GM18508 (cell line): ENCODE results near the gene SLC5A11.
"Not testable (repeated sequence)": the region's sequence is repeated elsewhere in the genome, so short reads cannot be mapped to it uniquely, and the experiment has no call there.

ENCODE experiments used
- ATAC-seq: cut with Tn5 transposase; IDR thresholded peaks from one replicate; pipeline ENCODE4 v1.9.1; 2021; ENCODE audit warnings: moderate number of reproducible peaks; ENCODE audit not compliant: insufficient read depth, unreplicated experiment

Gene SLC5A11

DNA sequence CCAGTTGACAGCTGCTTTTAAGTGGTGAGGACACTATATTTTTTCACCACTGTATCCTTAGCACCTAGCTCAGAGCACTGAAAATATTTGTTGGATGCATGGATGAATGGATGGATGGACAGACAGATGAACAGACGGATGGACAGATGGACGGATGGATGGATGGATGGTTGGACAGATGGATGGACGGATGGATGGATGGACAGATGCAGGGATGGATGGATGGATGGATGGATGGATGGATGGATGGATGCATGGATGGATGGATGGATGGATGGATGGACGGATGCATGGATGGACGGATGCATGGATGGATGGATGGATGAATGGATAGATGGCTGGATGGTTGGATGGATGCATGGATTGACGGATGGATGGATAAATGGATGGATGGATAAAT is 12.4 kb upstream of the SLC5A11 start:
- ATAC-seq: no peak

DNA sequence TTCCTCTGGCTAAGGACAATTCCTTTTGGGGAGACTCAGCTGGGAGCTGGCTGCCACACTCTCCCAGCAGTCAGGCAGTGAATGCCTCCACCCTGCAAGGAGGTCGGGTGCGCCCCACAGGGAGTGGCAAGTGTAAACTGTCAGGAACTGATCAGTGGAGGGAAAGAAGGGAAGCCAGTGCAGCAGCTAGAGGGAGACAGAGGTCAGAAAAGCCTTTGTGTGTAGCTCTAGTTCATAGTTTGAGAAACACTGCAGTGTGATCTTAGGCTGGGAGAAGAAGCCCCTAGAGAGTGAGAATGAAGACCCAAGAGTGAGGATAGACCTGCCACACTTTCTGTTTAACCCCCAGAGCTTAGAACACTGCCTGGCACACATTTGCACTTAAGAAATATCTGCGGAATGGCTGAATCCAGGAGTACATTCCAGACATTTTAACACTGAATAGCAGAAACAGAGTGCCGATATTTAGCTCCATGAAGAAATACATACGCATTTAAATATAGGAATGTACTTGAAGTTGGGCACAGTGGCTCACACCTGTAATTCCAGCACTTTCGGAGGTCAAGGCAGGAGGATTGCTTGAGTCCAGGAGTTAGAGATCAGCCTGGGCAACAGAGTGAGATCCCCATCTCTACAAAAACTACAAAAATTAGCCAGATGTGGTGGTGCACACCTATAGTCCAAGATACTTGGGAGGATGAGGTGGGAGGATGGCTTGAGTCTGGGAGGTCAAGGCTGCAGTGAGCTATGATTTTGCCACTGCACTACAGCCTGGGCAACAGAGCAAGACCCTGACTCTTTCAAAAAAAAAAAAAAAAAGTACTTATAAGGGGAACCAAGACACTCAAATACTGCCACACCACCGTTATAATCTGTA is 11.1 kb upstream of the SLC5A11 start:
- no peak for ATAC-seq

DNA sequence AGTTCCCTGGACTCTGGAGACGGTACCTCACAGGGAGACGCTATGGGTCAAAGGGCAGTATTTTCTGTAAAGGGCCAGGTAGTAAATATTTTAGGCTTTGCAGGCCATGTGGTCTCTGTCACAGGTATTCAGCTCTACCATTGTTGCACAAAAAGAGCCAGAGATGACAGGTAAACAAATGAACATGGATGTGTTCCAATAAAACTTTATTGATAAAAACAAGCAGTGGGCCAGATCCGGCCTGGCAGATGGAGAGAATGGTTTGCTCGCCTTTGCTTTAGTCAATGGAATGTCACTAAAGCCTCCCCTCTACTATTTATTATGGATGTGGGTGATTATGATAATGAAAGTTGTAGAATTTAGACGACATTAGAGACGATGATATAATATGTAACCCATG is 8.9 kb upstream of the SLC5A11 start:
- no peak for ATAC-seq

DNA sequence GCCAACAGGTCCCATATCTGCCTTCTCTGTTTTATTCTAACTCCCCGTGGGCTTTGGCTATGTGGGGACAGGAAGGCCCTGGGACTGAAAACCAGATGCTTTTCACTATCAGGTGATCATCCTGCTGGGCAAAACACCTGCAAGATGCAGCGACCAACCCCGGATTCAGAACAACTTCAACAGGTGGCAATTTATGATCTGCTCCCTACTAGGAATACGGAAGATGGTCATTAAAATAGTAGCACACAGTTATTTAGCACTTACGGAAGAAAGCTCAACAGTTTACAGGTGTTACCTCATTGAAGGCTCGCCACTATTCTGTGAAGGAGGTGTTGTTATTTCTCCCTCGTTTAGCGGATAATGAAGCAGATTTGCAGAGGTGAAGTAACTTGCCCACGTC is 7.8 kb upstream of the SLC5A11 start:
- no peak for ATAC-seq

DNA sequence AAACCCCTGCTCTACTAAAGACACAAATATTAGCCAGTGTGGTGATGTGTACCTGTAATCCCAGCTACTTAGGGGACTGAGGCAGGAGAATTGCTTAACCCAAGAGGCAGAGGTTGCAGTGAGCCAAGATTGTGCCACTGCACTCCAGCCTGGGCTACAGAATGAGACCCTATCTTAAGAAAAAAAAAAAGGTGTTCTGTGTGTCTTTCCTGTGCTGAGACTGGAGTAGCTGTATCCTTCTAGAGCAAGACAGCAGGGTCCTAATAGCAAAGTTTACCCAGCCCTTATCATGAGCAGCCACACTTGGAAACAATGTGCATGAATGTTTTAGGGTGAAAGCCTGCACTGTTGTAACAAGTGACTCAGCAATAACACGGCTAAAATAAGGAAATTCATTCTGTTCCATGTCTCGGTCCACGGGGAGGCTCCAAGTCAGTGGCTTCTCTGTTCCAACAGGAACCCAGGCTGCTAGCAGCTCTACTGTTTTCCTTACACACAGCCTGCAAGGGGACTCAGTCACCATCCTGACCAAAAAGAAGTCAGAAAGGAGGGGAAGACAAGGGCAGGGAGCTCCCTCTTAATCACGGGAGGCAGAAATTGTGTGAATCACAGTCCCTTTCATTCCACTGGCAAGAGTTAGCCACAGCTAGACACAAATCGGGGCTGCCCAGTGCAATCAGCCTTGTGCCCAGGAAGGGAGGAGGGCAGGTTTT is 7.1 kb upstream of the SLC5A11 start:
- ATAC-seq: no peak

DNA sequence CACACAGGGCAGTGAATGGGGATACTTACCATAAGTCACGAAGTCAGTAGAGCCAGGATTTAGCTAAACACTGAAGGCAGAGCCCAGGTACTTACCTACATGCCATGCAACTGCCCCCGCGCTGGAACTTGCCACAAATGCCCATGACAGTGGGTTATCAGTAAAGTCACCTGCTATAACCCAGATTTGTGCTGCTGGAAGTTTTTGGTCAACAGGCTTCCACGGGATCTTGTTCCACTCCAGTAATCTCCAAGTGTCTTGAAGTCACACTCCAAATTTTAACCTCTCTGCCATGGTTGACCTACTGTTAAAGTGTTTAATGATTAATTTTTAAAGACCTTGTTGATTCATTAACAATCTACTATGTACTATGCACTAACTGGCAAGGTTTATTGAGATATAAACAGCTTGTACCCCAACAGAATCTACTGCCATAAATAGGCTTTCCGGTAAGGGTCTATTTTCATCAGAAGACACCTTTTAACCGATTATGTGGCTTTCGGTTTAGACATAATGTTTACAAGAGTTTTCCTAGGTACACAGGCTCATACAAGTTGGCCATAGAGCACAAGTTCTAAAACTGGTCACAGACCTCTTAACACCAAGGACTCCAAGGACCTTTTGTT is 6.3 kb upstream of the SLC5A11 start:
- no peak for ATAC-seq

DNA sequence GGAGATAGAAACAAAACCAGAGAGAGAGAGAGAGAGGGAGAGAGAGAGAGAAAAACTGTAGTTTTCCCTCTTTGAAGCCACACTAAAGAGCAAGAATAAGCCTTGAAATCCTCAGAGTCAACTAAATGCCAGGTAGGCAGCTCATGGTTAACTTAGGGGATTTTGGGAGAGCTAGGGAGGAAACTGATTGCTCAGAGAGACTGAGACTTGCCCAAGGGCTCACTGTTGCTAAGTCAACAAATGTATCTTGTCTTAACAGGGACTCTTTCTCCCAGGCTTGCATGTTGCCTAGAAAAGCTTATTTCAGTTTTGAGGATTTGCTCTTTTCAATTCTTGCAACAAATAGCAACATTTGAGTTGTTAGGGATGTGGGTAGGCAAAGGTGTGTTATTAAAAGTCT is 4.5 kb upstream of the SLC5A11 start:
- no peak for ATAC-seq

DNA sequence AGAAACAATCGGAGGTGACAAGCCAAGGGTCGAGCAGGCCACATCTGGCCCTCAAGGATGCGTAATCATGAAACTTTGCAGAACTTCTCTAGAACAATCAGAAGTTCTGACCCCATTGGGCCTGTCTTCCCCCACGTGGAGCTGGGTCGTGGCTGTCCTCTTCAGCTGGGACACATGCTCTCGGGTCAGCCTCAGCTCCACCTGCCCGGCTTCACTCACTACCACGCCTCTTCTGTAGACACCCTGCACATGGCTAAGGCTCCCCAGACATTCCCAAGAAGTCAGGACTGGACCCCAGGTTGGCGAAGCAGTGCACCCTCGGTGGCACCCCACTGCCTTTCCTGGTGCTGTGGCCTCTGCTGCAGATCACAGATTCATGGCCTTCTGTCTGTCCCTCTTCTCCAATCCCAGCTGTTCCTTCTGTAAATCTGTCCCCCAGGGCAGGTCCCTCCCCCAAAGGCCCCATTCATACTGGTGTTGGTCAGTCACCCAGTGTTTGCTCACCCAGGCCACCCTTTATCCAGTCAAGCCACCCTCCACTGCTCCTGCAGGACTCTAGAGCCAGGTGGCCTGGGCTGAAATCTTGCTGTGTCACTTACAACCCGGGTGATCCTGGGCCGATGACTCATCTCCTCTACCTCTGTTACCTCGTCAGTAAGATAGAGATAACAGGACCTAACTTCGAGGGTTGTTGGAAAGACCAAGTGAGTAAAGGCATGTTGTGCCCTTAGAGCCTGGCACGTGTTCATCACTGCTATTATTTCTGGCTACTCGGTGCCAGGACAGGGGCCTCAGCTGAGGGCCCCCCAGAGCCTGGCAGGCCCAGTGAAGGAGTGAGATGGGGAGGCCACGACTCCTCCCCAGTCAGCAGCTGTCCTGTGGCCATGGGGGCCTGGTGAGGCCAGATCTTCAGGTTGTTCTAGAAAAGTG is 1.4 kb upstream of the SLC5A11 start:
- ATAC-seq: no peak

DNA sequence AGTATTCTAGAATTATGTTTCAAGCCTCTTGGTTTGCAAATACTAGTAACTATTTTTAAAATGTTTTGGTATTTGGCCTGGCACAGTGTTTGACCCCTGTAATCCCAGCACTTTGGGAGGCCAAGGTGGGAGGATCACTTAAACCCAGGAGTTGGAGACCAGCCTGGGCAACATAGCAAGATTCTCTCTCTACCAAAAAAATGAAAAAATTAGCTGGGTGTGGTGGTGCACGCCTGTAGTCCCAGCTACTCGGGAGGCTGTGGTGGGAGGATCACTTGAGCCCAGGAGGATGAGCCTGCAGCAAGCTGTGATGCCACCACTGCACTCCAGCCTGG is 765 bp upstream of the SLC5A11 start:
- not testable (repeated sequence) for ATAC-seq

DNA sequence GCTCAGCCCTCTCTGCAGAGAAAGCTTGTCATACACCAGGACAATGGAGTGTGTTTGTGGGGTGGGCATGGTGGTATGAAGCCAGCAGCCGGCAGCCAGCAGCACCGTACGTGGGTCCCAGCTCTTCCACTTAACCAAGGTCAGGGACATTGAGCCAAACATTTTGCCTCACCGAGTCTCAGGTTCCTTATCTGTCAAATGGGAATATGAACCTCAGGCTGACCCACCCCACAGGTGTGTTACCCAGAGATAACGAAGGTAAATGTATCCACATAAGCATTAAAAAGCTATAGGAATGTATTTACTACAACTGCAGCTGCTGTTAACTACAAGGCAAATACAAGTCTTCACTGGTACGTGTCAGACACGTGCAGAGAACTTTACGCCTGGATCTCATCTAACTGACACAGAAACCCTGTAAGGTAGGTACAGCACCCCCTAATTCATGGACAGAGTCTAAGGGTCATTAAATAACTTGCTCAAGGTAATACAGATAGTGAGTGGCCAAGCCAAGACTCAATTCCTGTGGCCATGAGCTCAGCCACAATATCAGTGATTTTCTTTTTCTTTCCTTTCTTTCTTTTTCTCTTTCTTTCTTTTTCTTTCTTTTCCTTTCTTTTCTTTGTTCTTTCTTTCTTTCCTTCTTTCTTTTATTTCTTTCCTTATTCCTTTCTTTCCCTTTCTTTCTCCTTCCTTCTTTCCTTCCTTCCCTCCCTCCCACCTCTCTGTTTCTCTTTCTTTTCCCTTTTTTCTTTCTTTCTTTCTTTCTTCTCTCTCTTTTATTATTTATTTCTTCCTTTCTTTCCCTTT is 990 bp downstream of the SLC5A11 start:
- no peak for ATAC-seq

DNA sequence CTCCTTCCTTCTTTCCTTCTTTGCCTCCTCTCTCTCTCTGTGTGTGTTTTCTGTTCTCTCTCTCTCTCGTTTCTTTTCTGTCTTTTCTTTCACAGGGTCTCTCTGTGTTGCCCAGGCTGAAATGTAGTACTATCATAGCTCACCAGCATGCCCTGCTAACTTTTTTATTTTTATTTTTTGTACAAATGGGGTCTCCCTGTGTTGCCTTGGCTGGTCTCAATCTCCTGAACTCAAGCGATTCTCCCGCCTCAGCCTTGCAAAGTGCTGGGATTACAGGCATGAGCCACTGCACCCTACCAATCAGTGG is 1.5 kb downstream of the SLC5A11 start:
- no peak for ATAC-seq

DNA sequence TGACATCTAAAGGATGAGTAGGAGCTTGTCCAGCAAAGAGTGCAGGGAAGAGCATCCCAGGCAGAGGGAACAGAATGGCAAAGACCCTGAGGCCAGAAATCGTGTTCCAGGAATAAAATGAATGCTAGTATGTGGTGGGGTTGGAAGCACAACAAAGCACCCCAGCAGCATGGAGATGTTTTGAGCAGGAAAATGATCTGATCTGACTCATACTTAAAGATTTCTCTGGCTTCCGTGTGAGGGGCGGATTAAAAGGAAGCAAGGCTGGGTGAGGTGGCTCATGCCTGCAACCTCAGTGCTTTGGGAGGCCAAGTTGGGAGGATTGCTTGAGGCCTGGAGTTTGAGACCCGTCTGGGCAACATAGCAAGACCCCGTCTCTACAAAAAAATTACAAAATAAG is 2.3 kb downstream of the SLC5A11 start:
- ATAC-seq: no peak

DNA sequence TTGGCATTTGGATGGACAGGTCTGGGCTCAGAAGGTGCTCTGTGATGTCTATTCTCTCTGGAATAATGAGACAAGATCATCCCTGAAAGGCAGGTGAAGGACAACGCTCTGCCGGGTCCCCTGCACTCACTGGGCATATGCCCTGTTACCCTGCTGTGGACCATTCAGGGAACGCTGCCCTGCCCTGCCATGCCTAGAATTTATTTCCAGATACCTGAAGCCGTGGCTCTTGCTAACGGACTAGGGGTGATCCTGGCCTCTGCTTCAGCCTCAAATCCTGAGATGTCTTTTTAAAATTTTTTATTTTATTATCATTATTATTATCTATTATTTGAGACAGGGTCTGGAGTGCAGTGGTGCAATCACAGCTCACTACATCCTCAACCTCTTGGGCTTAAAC is 3.9 kb downstream of the SLC5A11 start:
- ATAC-seq: no peak

DNA sequence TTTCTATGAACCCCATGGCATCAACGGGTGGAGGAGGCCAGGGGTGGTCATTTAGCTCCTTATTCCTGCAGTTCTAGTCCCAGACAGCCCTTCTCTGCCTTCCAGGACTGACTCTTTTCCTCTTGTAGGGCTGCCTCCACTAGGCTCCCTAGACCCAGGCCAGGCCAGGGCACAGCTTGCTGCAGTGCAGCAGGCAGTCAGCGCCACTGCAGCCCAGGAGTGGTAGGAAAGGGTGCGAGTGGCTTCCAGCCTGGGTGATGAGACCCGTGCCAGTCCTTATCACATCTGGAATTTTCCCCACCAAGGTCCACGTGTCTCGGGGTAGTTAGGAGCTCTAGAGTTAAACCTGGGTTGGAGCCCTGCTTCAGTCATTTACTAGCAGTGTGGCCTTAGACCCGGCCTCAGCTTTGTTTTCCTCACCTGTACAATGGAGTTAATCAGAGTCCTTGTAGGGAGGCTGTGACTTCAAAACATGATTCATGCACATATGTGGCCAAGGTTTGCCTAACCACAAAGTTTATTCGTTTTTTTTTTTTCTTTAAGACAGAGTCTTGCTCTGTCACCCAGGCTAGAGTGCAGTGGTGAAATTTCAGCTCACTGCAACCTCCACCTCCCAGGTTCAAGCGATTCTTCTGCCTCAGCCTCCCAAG is 4.7 kb downstream of the SLC5A11 start:
- no peak for ATAC-seq

DNA sequence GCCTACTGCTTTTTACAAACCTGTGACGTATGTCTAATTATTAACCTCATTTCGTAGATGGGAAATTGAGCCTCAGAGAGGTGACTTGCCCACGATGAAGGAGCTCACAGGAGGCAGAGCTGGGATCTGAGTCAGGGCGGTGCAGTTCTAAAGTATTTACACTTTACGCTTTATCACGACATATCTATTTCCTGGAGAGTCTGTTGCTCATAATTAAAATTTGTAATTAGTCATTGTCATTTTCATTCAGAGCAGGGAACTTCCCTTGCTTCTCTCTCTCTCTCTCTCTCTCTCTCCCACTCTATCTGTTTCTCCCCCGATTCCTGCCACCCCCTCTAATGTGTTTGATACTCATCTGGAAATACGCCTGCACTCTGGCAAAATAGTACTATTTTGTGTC is 5.9 kb downstream of the SLC5A11 start:
- no peak for ATAC-seq

DNA sequence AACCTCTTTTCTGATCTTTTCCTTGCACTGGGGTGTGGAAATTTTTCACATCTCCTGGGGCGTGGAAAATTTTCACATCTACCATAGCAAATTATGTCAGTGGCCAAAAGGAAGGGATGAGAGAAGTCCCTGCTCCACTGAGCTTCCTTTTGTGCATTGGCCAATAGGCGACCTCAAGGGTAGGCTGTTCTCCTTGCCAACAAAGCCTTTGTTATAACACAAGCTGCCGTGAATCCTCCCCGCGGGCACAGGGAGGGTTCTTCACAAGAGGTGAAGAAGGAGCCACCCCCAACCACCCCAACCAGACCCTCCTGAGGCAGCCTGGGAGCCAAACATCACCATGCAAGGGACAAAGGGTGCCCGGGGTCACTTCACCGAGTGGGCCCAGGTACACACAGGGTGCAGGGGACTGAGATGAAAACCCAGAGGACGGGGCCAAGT is 6.5 kb downstream of the SLC5A11 start:
- no peak for ATAC-seq

DNA sequence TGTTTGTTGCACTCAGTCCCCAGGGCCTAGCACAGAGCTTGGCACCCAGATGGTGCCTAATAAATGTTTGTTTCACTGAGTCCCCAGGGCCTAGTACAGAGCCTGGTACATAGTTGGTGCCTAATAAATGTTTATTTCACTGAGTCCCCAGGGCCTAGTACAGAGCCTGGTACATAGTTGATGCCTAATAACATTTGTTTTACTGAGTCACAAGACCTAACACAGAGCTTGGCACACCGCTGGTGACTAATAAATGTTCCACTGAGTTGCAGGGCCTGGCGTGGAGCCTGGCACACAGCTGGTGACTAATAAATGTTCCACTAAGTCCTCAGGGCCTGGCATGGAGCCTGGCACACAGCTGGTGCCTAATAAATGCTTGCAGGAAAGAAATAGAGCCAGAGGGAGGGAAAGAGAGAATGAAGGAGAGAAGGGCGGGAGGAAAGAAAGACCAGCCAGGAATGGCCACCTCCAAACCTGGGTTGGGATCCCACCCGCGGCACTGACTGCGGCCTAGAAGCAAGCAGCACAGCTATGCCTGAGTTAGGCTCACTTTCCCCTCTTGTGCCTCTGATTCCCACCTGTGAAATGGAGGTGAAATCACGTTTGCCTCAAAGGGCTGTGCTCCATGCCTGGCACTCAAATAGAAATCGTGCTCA is 7.5 kb downstream of the SLC5A11 start:
- ATAC-seq: no peak

DNA sequence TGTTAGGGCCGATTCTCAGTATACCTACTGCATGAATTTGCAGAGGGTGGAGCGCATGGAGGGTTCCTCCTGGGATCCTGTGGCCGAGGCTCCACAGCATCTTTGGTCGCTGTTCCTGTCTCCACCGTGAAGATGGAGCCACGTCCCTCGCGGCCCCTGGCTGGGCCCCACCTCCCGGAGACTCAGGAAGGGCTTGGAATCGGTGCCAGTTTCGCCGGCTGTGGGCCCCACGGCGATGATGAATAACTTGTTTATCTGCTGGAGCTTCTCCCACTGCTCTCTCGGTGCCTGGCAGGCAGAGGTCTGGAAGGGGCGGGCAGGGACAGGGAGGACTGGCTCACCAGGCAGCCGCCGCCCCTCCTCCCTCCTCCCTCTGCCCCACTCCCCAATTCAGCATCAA is 8.1 kb downstream of the SLC5A11 start:
- ATAC-seq: no peak
